ENCODE data around the gene GPR32. TPM values are rescaled to one million over a fixed set of nuclear protein-coding genes. Genes with fewer than 3 reads are reported as not detected.
"Not testable (repeated sequence)": the region's sequence is repeated elsewhere in the genome, so short reads cannot be mapped to it uniquely, and the experiment has no call there.

The GPR32 gene, protein sequence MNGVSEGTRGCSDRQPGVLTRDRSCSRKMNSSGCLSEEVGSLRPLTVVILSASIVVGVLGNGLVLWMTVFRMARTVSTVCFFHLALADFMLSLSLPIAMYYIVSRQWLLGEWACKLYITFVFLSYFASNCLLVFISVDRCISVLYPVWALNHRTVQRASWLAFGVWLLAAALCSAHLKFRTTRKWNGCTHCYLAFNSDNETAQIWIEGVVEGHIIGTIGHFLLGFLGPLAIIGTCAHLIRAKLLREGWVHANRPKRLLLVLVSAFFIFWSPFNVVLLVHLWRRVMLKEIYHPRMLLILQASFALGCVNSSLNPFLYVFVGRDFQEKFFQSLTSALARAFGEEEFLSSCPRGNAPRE
- total RNA-seq (10 to 100 TPM in 1 of 9 donors, not detected in 8; 16.0 TPM), polyA plus RNA-seq (not detected)
- long read RNA-seq, donor 1, partial matches to known transcripts: 0 of 2 reads
- long read RNA-seq, donor 1, other reads (novel, unspliced or antisense): 0 of 2 reads
- long read RNA-seq, donor 2, transcript GPR32-201 (1 exons, 1,269 nt): major isoform, 18 of 18 reads
- long read RNA-seq, donor 2, partial matches to known transcripts: 0 of 18 reads
- long read RNA-seq, donor 2, other reads (novel, unspliced or antisense): 0 of 18 reads
- long read RNA-seq, donor 3, partial matches to known transcripts: 0 of 4 reads
- long read RNA-seq, donor 3, other reads (novel, unspliced or antisense): 0 of 4 reads
- long read RNA-seq, donor 4: 0 reads
- long read RNA-seq, donor 5: 0 reads
- long read RNA-seq, donor 6: 0 reads
- long read RNA-seq, donor 7, partial matches to known transcripts: 0 of 1 reads
- long read RNA-seq, donor 7, other reads (novel, unspliced or antisense): 0 of 1 reads
- long read RNA-seq, donor 8, partial matches to known transcripts: 0 of 4 reads
- long read RNA-seq, donor 8, other reads (novel, unspliced or antisense): 0 of 4 reads
- long read RNA-seq, donor 9, transcript GPR32-201 (1 exons, 1,269 nt): major isoform, 11 of 20 reads
- long read RNA-seq, donor 9, partial matches to known transcripts: 0 of 20 reads
- long read RNA-seq, donor 9, other reads (novel, unspliced or antisense): 9 of 20 reads
- long read RNA-seq, donor 10, partial matches to known transcripts: 0 of 2 reads
- long read RNA-seq, donor 10, other reads (novel, unspliced or antisense): 0 of 2 reads

DNA sequence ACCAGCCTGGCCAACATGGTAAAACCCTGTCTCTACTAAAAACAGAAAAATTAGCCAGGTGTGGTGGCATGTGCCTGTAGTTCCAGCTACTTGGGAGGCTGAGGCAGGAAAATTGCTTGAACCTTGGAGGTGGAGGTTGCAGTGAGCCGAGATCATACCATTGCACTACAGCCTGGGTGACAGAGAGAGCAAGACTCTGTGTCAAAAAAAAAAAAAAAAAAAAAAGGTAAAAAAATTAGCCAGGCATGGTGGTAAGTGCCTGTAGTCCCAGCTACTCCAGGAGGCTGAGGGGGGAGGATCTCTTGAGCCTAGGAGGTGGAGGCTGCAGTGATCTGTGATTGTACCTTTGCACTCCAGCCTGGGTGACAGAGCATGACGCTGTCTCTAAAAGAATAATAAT, at the start of gene GPR32:
GPR32 (plus strand) TSS at position 301 of the 400 bp plus-strand sequence. CDS start 137 bp downstream, outside the sequence.
- H3K36me3 ChIP-seq (replicated peaks in 1 of 2); intact Hi-C loops (cut with DNase I): not testable (repeated sequence)

DNA sequence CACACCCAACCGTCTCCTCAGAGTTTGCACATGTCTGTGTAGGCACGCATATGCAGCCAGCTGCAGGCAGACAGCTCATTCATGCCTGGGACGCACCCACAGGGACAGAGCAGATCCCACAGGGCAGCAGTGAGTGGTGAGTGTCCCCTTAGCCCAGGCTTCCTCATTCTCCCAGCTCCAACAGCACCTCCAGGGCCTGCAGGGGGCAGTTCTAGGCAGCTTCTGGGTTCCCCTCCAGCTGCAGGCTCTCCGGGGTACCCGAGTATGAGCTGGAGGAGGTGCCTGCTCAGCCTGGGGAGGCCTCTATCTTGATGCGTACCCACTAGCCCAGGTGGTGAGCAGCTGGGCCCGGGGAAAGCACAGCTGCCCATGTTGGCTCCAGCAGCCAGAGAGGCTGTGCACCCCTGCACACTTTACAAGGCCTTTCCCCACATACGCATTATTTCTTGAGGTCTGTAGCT, 49.3 kb upstream of the GPR32 start:
- Histone ChIP-seq H3K9me3 (replicated peaks in 1 of 3) (no peaks in the 10 kb centered on the region), H3K27ac (peak overlapping the region in 3 of 5 donors; percentile 32 to 45 (median 43)), H3K4me1 (replicated peaks in 1 of 2) (peaks cover 18 to 45% of the 10 kb centered on the region in 2 donors), H3K4me3 (no peak overlapping the region), H3K27me3 (no peaks in the 10 kb centered on the region), H3K36me3 (replicated peaks in 1 of 2) (no peaks in the 10 kb centered on the region)
- TF ChIP-seq, protein P1, sequence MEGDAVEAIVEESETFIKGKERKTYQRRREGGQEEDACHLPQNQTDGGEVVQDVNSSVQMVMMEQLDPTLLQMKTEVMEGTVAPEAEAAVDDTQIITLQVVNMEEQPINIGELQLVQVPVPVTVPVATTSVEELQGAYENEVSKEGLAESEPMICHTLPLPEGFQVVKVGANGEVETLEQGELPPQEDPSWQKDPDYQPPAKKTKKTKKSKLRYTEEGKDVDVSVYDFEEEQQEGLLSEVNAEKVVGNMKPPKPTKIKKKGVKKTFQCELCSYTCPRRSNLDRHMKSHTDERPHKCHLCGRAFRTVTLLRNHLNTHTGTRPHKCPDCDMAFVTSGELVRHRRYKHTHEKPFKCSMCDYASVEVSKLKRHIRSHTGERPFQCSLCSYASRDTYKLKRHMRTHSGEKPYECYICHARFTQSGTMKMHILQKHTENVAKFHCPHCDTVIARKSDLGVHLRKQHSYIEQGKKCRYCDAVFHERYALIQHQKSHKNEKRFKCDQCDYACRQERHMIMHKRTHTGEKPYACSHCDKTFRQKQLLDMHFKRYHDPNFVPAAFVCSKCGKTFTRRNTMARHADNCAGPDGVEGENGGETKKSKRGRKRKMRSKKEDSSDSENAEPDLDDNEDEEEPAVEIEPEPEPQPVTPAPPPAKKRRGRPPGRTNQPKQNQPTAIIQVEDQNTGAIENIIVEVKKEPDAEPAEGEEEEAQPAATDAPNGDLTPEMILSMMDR (IDR thresholded peaks at IDR 0.05): no peak
- TF ChIP-seq POLR2A (IDR thresholded peaks at IDR 0.05): no peak
- intact Hi-C loops (cut with DNase I): no loop called here
- peak in 3 of 7 donors; percentile 50 to 57 (median 55) for DNase-seq
- 30 to 54% (median 33%) methylated on average over 2 to 8 of the region's 8 CpGs for WGBS, 4 donors

More for the DNA sequence above, at the start of gene GPR32:
- DNase-seq; H3K4me3 ChIP-seq; H3K9me3 ChIP-seq (replicated peaks in 1 of 3); H3K27me3 ChIP-seq; H3K4me1 ChIP-seq (replicated peaks in 1 of 2); H3K27ac ChIP-seq: not testable (repeated sequence)
- WGBS, 4 donors: 76 to 89% (median 84%) methylated on average over 2 of the region's 2 CpGs

DNA sequence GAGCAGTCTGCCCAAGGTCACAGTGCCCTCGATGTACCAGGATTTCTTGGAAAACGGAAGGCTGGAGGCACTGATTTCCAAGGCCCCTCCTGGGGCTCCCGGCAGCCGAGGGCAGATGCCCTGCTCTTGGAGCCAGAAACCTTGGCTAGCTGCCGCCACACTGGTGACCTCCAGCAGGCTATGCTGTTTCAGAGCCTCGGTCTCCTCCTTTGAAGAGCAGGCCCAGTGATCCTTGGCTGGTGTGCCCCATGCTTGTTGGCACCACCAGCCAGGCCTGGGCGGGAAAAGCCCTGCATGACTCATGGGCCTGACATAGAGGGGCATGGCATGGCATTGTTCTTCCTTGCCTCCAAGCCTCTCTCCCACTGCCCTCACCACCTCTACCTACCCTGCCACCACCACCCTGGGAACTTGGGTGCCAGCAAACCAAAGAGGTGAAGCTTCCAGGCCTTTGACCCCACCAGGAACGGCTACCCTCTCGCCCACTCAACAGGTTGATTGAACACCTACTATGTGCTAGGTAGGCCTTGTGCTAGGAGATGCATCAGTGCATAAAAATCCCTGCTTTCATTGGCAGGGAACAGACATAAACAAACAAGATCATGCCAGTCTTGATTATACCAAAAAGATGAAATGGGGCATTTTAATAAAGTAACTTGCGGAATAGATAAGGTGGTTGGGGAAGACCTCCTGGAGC, 48.7 kb upstream of the GPR32 start:
- no peaks in the 10 kb centered on the region for H3K27me3 ChIP-seq
- H3K36me3 ChIP-seq (replicated peaks in 1 of 2): no peaks in the 10 kb centered on the region
- H3K9me3 ChIP-seq (replicated peaks in 1 of 3): no peaks in the 10 kb centered on the region
- peaks cover 18 to 47% of the 10 kb centered on the region in 2 donors for H3K4me1 ChIP-seq (replicated peaks in 1 of 2)
- intact Hi-C loops (cut with DNase I): no loop called here
- peak overlapping the region in 3 of 5 donors; percentile 32 to 45 (median 43) for H3K27ac ChIP-seq
- DNase-seq: peak; percentile 82 to 92 (median 91)
- 39 to 66% (median 54%) methylated on average over 5 to 10 of the region's 10 CpGs for WGBS, 4 donors
- no peak overlapping the region for H3K4me3 ChIP-seq
- TF ChIP-seq, protein P1 (IDR thresholded peaks at IDR 0.05): no peak
- TF ChIP-seq POLR2A (IDR thresholded peaks at IDR 0.05): no peak

All from adrenal gland (tissue), 19 donors.